CD4-positive, alpha-beta T cell treated with Interleukin-12 subunit alpha and Interleukin-12 subunit beta, for 1 hour (primary cell): Measurements from ENCODE around the gene SGMS1.

Experiments used
- DNase-seq: peaks from one replicate; pipeline ENCODE4 v3.0.0-alpha.2; 2020

SGMS1 gene

GRCh38 chr10:50415292-50415691 lies 208.5 kb downstream of the SGMS1 start:
- DNase-seq, result no peak

- no peak for DNase-seq
These were observed 213.5 kb downstream of the SGMS1 start for GRCh38 chr10:50410066-50410811.

GRCh38 chr10:50407076-50407801 lies 216.5 kb downstream of the SGMS1 start:
- DNase-seq, result no peak

GRCh38 chr10:50406457-50407070 lies 217.2 kb downstream of the SGMS1 start:
- DNase-seq, result no peak

- no peak for DNase-seq
These were observed 218.0 kb downstream of the SGMS1 start for GRCh38 chr10:50405723-50406122.

GRCh38 chr10:50404021-50404773 lies 219.6 kb downstream of the SGMS1 start:
- DNase-seq, result no peak

- DNase-seq, result no peak
These were observed 220.7 kb downstream of the SGMS1 start for GRCh38 chr10:50403074-50403473.

GRCh38 chr10:50402466-50402865 lies 221.3 kb downstream of the SGMS1 start:
- DNase-seq, result no peak

GRCh38 chr10:50400694-50401093 lies 223.1 kb downstream of the SGMS1 start:
- DNase-seq, result no peak

- no peak for DNase-seq
These were observed 224.9 kb downstream of the SGMS1 start for GRCh38 chr10:50398823-50399222.

GRCh38 chr10:50398381-50398780 lies 225.4 kb downstream of the SGMS1 start:
- DNase-seq, result no peak

GRCh38 chr10:50397312-50398140 lies 226.2 kb downstream of the SGMS1 start:
- no peak for DNase-seq

- no peak for DNase-seq
These were observed 227.1 kb downstream of the SGMS1 start for GRCh38 chr10:50396491-50397311.

- DNase-seq, result no peak
These were observed 227.9 kb downstream of the SGMS1 start for GRCh38 chr10:50395851-50396250.

GRCh38 chr10:50395271-50395670 lies 228.5 kb downstream of the SGMS1 start:
- DNase-seq, result no peak

- peak; percentile 26 for DNase-seq
These were observed 228.9 kb downstream of the SGMS1 start for GRCh38 chr10:50394832-50395231.

- no peak for DNase-seq
These were observed 229.8 kb downstream of the SGMS1 start for GRCh38 chr10:50393784-50394467.

- DNase-seq, result no peak
These were observed 230.6 kb downstream of the SGMS1 start for GRCh38 chr10:50392966-50393718.

GRCh38 chr10:50392426-50392825 lies 231.3 kb downstream of the SGMS1 start:
- DNase-seq, result no peak

GRCh38 chr10:50390302-50390701 lies 233.5 kb downstream of the SGMS1 start:
- DNase-seq, result no peak
